GM18951 (cell line): Measurements from ENCODE around the gene PHC2.

Experiments used
- POLR2A ChIP-seq: IDR thresholded peaks from 4 replicates; pipeline ENCODE4 v1.6.1; 2011; ENCODE audit warnings: mild to moderate bottlenecking; ENCODE audit not compliant: insufficient read length, insufficient read depth; ENCODE audit errors: extremely low read depth
- in situ Hi-C: fragments of 300-500 bp; cut with MboI; formaldehyde crosslinking; loops from one replicate; pipeline ENCODE4 v1.12.0; 2022; ENCODE audit warnings: low sequenced_read_pairs, mixed read lengths, inconsistent platforms; ENCODE audit not compliant: unreplicated experiment

Gene PHC2

DNA sequence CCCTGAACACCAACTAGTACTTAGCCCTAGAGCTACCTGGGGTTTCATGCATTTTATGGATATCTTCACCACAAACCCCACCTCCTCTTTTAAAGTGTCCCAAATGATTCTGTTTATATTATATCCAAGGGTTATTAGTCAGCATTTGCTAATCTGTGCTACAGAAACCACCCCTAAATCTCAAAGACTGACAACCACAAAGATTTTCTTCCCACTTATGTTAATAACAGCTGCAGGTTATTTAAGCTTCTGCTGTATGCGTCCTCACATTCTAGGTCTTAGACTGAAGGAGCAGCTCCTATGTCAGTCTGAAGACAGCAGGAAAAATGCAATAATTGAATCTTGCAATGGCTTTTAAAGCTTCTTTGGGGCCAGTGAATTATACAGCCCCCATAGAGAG is 11.2 kb upstream of the PHC2 start:
- TF ChIP-seq POLR2A: no peak
- in situ Hi-C loops: no loop called here

DNA sequence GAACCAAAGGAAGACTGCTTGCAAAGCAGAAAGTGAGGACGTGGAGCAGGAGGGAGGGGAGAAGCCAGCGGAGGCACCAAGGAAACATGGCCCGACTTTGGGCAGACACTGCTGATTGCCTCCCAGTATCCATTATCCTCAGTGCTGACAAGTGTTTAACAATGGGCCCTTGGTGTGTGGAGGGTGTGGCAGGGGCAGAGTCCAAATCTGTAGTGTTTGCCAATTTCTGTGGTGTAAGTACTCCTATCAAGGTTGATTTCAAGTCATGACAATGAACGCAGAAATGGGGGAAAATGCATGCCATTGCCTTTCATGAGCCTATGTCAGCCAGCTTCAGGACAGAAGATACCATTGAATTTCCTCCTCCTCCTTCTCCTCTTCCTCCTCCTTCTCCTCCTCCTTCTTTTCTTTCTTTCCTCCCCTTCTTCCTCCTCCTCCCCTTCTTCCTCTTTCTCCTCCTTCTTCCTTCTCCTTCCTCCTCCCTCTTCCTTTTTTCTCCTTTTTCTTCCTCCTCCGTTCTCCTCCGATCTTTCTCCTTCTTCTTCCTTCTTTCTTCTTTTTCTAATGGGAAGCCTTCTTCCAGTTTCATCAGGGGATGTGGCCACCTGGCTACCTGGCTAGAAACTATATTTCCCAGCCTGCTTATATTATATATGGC is 10.3 kb upstream of the PHC2 start:
- no peak for TF ChIP-seq POLR2A
- in situ Hi-C loops: no loop called here

DNA sequence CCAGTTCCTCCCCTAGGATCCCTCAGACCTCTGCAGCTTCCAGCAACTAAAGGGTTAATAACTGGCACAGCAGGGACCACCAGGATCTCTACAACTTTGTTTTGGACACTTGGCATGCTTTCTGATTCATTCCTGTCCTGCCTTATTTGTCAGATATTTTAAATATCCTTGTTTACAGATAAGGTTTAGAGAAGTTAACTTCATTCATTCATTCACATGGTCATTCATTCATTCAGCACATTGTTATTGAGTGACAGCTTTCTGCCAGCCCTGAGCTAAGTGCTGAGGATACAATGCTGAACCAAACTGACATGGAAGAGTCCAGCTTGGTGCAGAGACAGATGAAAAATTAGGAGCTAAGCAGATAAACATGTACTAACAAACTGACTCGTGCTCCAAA is 8.8 kb upstream of the PHC2 start:
- TF ChIP-seq POLR2A: no peak
- in situ Hi-C loops: no loop called here

DNA sequence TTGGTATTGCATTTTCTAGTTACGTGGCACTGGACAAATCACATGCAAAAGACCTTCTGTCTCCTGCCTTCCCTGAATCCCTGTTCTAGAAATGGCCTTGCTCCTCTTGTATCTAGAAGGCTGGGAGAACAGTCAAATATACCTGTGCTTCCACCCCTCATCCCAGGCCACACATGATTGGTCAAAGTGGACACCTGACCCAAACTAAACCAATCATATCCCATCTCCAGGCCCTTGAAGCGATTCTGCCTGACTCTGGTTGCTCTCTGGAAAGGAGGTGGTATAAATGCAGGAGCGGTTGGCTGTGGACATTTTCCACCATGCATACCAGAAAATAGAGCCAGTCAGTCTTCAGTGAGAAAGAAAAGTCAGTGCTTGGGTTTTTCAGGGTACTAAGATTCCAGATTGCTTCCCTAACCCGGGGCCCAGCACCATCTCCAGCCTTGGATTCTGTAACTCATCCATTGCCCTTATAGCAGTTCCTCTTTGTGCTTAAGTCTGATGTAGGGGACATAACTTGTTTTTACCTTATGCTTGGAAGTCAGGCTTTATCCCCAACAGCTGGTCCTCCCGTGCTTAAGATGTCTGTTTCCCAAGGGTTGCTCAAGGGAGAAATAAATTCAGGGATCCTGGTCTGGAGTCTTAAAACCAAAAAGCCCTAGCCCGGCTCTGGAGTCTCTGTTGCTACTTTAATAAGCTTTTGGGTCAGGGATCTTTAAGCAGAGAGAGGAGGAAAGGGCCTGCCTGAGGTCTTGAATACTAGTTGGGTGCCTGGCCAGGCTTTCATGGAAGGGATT is 7.7 kb upstream of the PHC2 start:
- TF ChIP-seq POLR2A: no peak
- in situ Hi-C loops: no loop called here

DNA sequence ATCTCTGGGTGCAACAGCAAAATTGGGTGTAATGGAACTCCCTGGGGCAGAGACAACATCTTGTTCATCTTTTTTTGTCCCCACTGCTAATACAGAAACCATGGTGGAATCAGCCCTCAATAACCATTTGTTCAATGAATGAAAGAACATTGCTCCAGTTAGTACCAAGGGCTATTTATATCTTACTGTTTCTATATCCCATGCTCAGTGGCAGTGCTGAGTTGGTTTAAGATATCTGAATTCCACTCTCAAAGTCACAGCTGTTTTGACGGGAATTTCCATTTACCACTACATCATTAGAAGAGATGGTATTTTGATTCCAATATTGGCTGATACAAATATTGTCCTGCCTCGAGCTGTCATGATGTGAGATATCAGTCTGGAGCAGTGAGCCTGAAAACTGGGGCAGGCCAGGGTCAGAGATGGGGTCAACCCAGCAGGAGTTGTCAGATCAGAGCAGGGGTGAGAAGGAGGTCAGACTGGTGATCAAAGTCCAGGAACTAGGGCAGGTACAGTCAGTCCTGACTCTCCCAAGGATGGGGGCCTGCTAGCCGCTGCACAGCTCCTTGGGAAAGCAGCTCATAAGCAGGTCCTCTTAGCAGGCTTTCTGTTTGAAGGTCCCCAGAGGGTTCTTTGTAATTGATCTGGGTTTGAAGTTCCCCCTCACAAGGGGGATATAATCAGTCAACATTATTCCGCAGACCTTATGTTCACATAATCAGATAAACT is 5.8 kb upstream of the PHC2 start:
- TF ChIP-seq POLR2A: no peak
- in situ Hi-C loops: no loop called here

DNA sequence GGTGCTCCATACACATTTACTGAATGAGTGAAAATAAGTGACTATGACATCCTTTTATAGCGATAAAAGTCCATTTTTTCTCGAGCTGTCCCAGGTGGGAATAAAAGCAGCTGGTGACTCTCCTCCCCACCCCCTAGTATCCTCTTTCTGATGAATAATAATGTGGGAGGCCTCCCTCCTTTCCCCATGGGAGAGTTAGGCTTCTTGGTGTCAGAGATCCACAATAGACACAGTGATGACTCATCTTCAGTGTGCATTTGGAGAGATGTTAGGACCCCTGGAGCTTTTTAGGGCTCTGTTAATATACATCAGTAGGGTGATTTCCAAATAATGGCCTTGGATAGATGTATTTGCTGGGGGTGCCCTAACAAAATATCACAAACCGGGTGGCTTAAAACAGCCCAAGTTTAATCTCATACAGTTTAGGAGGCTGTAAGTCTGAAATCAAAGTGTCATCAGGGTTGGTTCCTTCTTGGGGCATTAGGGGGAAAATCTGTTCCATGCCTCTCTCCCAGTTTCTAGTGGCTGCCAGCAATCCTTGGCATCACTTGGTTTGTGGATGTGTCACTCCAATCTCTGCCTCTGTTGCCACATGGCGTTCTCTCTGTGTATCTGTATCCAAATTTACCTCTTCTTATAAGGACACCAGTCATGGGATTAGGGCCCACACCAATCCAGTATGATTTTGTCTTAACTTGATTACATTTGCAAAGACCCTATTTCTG is 4.4 kb upstream of the PHC2 start:
- in situ Hi-C loops: no loop called here
- no peak for TF ChIP-seq POLR2A

DNA sequence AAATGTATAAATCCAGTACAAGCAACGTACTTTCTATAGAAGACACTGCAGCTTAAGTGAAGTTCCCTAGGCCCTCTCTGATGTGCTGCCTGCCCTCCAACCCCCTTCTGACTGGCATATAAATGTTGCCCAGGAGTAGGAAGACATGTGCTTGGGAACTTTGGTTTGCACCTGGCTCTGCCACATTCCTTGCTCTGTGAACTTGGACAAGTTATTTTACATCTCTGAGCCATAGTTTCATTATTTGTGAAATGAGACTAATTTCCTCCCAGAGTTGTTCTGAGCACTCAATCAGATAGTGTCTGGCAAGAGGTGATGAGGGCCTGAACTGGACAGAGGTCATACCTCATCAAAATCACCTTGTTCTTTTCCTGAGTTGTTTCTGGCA is 3.5 kb upstream of the PHC2 start:
- in situ Hi-C loops: no loop called here
- no peak for TF ChIP-seq POLR2A

DNA sequence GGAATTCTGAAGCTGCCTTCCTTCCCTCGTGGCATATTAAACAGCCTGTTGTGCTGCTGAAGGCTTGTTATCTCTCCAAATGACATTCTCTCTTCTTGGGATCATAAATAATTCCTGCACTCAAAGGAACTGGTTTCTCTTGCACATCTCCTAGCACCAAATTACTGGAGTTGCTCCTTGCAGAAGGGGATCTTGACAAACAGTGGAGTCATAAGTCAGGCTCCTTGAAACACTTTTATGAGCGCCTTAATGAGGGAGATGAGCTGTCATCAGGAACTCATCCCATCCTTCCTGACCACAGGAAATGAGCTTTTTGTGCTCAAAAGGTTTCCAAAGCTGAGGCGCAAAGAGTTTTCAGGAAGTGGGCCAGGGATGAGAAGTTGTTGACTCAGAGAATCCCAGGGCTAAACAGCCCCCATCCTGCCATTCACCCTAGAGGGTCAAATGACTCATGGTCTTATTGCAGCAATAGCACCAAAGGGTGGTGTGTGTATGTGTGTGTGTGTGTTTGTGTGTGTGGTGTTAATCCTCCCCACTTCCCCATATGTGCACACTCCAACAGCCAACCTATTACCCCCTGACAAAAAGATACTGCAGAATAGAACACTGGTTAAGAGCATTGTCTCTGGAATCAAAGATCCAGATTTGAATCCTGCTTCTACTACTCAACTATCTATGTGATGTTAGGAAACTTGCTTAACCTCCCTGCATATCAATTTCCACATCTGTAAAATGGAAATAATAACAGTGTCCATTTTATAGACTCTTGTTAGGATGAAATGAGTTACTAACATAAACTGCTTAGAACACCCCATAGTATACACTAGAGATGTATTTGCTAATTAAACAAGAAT is 2.8 kb upstream of the PHC2 start:
- in situ Hi-C loops: no loop called here
- no peak for TF ChIP-seq POLR2A

DNA sequence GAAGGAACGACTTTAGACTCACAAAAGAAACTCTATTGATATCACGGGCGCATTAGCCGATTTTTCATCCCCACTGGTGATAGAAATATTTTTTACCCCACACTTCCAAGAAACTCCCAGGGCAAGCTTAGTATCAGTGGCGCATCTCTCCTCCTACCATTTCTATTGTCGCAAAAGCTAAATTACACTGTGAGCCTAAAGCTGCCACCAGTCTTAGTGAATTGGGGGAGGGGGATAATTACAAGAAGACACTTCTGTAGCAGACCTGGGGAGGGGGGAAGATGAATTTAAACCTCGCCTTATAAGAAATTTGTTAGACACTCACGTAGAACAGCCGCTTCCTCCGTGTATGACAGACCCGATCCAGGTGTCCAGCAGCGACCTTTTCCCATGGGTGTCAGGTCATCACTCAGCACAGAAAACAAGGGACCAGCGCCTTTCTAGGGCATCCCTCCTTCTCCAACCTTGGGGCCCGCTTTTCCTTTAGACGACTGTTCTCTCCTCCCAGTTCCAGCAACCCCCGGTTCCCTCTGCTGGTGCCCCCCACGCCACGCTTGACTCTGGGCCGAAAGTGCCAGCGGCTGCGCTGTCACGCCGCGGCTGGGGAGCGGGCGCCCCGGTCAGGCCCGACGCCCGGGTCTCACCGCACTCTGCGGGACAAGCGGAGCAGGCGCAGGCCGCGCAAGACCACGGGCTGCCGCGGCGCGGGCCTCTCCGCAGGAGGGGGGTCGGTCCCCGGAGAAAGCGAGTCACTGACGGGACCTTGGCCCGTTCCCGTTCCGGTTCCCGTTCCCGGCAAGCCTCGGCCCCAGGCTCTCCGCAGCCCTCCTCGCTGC is 821 bp downstream of the PHC2 start:
- no peak for TF ChIP-seq POLR2A
- in situ Hi-C loops: no loop called here

DNA sequence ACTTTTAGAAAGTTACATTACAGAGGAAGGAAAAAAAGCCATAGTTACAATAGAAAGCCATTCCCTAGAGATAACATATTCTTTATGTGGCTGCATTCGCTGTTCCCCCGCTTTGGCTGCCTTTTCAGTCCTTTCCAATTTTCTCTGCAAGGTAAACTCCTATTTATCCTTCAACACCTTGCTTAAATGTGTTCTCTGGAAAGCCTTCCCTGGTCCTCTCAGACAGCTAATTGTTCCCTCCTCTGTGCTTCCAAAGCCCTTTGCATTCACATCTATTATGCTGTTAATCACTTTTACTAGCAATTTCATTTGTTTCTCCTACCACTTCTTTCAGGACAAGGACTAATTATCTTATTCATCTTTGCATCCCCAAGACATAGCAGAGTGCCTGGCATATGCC is 1.6 kb downstream of the PHC2 start:
- in situ Hi-C loops: no loop called here

DNA sequence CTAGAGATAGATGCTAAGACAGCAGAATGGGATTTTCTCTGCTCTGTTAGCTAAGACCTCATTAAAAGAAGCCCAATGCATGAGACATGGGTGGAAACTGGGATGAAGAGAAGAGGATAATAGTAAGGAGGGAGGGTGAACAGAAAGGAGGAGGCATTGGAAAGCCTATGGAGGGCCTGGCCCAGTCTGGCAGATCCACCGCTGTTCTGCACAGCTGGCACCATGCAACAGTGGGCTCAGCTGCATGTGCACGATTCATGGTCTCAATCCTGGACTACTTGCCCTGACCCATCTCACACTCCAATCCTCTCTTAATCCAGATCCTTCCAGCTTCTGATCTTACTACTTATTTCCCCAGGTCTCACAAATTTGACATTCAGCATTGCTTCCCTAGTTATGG is 2.2 kb downstream of the PHC2 start:
- in situ Hi-C loops: no loop called here
- no peak for TF ChIP-seq POLR2A

More for the DNA sequence above, 1.6 kb downstream of the PHC2 start:
- no peak for TF ChIP-seq POLR2A
